H1 (cell line): ENCODE results near the gene RUVBL2.

Experiments used
- ATF2 ChIP-seq: IDR thresholded peaks from 2 replicates; pipeline ENCODE4 v1.6.1; 2012; ENCODE audit warnings: low read length, inconsistent platforms
- CHD1 ChIP-seq: IDR thresholded peaks from 2 replicates; pipeline ENCODE4 v1.6.1; 2012; ENCODE audit warnings: low read depth, low read length, improper control_type of control experiment
- EP300 ChIP-seq, 2 experiments: IDR thresholded peaks; 1 replicate in 1 of 2; 2 replicates in 1 of 2; pipeline ENCODE4 v1.6.1; 2011 to 2012; ENCODE audit warnings: low read depth in 2 of 2, low read length in 2 of 2, mild to moderate bottlenecking in 2 of 2, borderline replicate concordance in 1 of 2, inconsistent platforms in 1 of 2, moderate library complexity in 1 of 2
- GABPA ChIP-seq: IDR thresholded peaks from 2 replicates; pipeline ENCODE4 v1.6.1; 2011; ENCODE audit warnings: mild to moderate bottlenecking, low read length, moderate library complexity, borderline replicate concordance; ENCODE audit not compliant: insufficient read depth
- POLR2A ChIP-seq, 2 experiments: IDR thresholded peaks; 1 replicate in 1 of 2; 2 replicates in 1 of 2; pipeline ENCODE4 v1.6.1; 2011; ENCODE audit warnings: low read depth in 2 of 2, low read length in 2 of 2, mild to moderate bottlenecking in 2 of 2; ENCODE audit errors: control extremely low read depth in 1 of 2
- SIN3A ChIP-seq, 2 experiments: IDR thresholded peaks in 1 of 2; conservative IDR thresholded peaks in 1 of 2; 2 replicates each; pipeline ENCODE4 v1.6.1; 2011 to 2012; ENCODE audit warnings: low read length in 2 of 2, improper control_type of control experiment in 1 of 2, low read depth in 1 of 2, mild to moderate bottlenecking in 1 of 2
- TF ChIP-seq, protein P1 (sequence below), 3 experiments: IDR thresholded peaks; 1 replicate in 2 of 3; 2 replicates in 1 of 3; pipeline versions ENCODE4 v1.5.1 to v1.6.1; 2011; ENCODE audit warnings: low read length in 3 of 3, mild to moderate bottlenecking in 3 of 3, inconsistent platforms in 2 of 3, low read depth in 1 of 3, moderate library complexity in 1 of 3; ENCODE audit not compliant: insufficient read depth in 1 of 3; ENCODE audit errors: control extremely low read depth in 1 of 3

DNA sequence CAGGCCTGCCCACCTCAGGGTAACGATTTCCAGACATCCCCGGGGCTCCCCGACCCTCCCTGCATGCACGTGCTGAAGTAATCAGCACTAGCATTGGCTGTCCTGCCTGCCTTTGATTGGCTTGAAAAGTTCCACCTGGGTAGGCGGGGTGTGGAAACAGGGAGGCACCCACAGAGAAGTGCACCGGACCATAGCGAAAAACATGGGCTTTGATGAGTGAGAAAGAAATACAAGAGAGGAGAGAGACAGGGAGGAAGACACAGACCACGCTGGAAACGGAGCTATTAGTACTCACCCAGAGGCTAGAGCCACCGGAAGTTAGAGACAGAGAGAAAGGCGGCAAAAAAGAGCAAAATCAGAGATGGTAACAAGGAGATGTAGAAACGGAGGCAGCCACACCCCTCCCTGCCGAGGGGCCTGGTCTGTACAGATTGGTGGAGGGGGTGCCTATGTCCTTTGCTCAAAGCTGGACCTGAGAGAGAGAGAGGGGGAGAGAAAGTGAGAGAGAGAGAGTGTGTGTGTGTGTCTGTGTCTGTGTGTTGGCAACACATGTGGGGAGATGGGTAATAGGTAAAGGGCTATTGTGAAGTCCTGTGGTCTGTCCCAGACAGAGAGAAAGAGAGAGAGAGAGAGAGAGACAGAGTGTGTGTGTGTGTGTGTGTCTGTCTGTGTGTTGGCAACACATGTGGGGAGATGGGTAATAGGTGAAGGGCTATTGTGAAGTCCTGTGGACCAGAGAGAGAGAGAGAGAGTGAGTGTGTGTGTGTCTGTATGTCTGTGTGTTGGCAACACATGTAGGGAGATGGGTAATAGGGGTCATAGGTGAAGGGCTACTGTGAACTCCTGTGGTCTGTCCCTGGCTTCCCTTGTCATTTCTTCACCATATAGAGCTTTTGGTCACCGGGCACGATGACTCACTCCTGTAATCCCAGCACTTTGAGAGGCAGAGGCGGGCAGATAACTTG lies 27.5 kb downstream of the RUVBL2 start:
- TF ChIP-seq, protein P1, sequence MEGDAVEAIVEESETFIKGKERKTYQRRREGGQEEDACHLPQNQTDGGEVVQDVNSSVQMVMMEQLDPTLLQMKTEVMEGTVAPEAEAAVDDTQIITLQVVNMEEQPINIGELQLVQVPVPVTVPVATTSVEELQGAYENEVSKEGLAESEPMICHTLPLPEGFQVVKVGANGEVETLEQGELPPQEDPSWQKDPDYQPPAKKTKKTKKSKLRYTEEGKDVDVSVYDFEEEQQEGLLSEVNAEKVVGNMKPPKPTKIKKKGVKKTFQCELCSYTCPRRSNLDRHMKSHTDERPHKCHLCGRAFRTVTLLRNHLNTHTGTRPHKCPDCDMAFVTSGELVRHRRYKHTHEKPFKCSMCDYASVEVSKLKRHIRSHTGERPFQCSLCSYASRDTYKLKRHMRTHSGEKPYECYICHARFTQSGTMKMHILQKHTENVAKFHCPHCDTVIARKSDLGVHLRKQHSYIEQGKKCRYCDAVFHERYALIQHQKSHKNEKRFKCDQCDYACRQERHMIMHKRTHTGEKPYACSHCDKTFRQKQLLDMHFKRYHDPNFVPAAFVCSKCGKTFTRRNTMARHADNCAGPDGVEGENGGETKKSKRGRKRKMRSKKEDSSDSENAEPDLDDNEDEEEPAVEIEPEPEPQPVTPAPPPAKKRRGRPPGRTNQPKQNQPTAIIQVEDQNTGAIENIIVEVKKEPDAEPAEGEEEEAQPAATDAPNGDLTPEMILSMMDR (IDR thresholded peaks at IDR 0.05; ENCODE audit: control extremely low read depth in 1 of 3, insufficient read depth in 1 of 3, low read depth in 1 of 3, low read length in 3 of 3), result no peak
- TF ChIP-seq ATF2 (no peak), EP300 (IDR thresholded peaks at IDR 0.05; ENCODE audit: borderline replicate concordance in 1 of 2, low read depth in 2 of 2, low read length in 2 of 2) (no peak), POLR2A (IDR thresholded peaks at IDR 0.05; ENCODE audit: control extremely low read depth in 1 of 2, low read depth in 2 of 2, low read length in 2 of 2) (no peak), SIN3A (conservative IDR thresholded peaks at IDR 0.05 in 1 of 2, IDR thresholded peaks at IDR 0.05 in 1 of 2; ENCODE audit: low read depth in 1 of 2, low read length in 2 of 2) (no peak), GABPA (no peak), CHD1 (no peak)
